ENCODE data around the gene COPS9.

- TF ChIP-seq CTCF (optimal IDR thresholded peaks at IDR 0.05 in 1 of 3, IDR thresholded peaks at IDR 0.05 in 1 of 3, conservative IDR thresholded peaks at IDR 0.05 in 1 of 3; ENCODE audit: extremely low read depth in 1 of 3, insufficient read depth in 2 of 3, low read length in 3 of 3) (no peak), EZH2 (IDR thresholded peaks at IDR 0.05; ENCODE audit: low read length) (no peak)
Observed at GRCh38 chr2:240155048-240155744, 19.1 kb upstream of the COPS9 start.

Data from keratinocyte (primary cell).